IPS-NIHi11 (cell line): ENCODE measurements around the gene PANK4.
A peak's percentile ranks its signal among the peaks of the same experiment; 100 is the strongest.
"Not testable (repeated sequence)": the region's sequence is repeated elsewhere in the genome, so short reads cannot be mapped to it uniquely, and the experiment has no call there.

Source experiments
- DNase-seq: peaks from one replicate; pipeline ENCODE4 v3.0.0; 2012; ENCODE audit warnings: mixed read lengths, low spot score

The PANK4 gene

DNA sequence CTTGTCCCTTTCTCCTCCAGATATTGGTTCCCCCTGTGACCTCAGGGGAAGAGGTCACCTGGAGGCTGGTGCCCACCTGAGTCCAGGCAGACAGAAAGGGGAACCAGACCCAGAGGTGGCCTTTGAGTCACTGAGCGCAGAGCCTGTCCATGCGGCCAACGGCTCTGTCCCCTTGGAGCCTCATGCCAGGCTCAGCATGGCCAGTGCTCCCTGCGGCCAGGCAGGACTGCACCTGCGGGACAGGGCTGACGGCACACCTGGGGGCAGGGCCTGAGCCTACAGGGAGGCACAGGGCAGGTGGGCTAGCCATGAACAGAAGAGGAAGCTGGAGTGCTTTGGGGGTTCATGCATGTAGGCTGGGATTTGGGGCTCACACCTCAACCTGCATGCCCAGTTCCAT, 32.5 kb upstream of the PANK4 start:
- no peak for DNase-seq

- no peak for DNase-seq
Measured at GRCh38 chr1:2558420-2558819, 32.0 kb upstream of the PANK4 start.

GRCh38 chr1:2557482-2558400, 31.3 kb upstream of the PANK4 start:
- no peak for DNase-seq

GRCh38 chr1:2556678-2557481, 30.5 kb upstream of the PANK4 start:
- no peak for DNase-seq

DNA sequence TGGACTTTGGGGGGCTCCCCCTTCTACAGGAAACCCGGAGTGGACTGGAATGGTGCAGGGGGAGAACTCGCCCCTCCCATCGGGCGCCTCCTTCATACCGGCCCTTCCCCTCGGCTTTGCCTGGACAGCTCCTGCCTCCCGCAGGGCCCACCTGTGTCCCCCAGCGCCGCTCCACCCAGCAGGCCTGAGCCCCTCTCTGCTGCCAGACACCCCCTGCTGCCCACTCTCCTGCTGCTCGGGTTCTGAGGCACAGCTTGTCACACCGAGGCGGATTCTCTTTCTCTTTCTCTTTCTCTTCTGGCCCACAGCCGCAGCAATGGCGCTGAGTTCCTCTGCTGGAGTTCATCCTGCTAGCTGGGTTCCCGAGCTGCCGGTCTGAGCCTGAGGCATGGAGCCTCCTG, 29.9 kb upstream of the PANK4 start, which contains the start of gene TNFRSF14:
Gene TNFRSF14 (plus strand): TSS at position 95 of the 401 bp plus-strand sequence. CDS start 294 bp downstream, at position 389.
- peak; percentile 61 for DNase-seq

DNA sequence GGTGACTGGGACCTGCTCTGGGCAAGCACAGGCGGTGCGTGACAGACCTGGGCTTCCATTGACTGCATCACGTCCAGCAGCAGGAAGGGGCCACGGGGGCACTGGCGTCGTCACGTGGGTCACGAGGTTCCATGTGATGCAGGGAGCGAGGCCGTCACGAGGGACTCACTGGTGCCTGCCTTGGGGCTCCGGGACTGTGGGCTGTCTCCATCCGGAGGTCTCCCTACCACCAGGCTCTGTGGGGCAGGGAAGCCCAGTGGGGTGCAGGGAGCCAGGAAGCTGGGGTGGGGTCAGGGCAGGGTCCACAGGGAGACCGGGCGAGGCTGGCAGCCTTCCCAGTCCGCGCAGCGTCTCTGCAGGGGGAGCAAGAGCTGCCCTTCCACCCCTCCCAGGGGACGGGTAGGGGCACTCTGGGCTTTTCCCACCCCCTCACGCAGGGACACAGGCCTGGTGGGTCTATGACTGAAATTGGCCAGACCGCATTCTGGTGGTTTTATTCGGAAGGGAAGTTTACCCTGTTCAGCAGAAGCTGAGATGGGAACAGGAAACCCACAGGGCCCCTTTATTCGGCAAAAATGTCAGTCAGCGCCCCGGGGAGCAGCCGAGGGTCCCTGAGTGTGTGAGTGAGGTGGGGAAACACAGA, 29.4 kb upstream of the PANK4 start:
- no peak for DNase-seq

DNA sequence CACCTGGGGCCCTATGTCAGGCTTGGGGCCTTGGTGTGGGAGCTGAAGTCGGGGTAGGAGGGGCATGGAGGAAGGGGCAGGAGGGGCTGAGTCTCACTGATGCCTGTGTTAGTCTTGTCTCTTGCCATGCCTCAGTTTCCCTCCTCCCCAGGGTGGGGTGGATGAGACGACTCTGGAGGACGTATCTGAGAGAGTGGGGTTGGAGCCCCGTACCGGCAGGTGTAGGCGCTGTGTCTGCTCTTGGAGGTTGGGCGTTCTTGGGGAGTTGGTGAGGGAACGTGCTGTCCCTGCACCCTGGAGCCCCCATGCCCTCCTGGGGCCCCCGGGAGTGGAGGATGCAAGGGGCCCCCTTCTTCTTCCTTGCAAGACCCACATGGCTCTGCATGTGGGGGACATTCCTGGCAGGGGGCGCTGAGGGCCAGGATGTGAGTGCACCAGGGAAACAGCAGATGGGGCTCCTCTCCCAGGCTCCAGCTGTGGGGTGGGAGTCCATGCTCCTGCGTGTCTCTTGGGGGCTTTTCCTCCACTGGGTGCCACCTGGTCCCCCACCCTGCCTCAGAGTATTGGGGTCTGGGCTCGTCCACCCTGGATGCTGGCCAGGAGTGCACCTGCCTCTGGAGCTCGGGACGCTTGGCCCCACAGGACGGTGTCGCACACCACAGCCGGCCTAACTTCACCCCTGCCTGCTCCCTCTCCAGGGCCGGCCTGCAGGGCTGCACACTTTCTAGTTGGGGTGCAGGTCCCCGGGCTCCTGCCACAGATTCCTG, 28.4 kb upstream of the PANK4 start:
- no peak for DNase-seq

- no peak for DNase-seq
Measured at GRCh38 chr1:2553871-2554620, 27.6 kb upstream of the PANK4 start.

DNA sequence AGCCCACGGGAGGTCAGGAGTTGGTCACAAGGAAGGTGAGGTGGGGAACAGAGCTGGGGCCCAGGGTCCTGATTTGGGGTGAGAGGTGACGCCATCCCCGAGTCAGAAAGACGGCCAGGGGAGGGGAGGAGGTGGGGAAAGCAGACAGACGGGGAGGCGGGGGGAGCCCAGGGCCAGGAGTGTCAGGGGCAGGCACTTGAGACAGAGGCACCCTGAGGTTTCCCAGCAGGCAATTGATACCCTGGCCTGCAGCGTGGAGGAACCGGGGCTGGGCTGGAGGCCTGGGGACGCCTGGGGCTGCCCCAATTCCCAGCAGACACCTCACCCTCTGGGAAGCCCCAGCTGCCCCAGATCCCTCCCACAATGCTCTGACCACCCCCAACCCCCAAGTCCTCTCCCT, 26.7 kb upstream of the PANK4 start:
- DNase-seq: not testable (repeated sequence)

GRCh38 chr1:2552189-2552588, 25.8 kb upstream of the PANK4 start:
- DNase-seq: no peak

DNA sequence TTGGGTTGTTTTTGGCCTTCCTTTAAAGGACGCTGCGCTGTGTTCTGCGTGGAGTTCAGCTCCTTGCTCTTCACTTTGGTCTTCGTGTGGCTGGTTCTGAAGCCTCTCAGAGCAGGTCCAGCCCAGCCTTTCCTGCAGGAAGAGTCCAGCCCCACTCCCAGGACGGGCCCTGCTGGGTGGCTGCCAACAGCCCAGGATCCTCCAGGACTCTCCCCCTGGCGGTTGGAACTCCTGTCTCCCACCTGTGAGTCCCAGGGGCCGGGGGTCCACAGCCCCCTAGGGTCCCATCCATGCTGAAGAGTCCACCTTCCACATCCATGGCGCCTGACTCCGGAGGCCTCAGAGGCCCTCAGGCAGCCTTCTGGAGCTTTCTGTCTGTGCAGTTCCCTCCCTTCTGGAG, 25.1 kb upstream of the PANK4 start:
- DNase-seq: not testable (repeated sequence)

- not testable (repeated sequence) for DNase-seq
Measured at GRCh38 chr1:2550309-2550861, 24.0 kb upstream of the PANK4 start.

DNA sequence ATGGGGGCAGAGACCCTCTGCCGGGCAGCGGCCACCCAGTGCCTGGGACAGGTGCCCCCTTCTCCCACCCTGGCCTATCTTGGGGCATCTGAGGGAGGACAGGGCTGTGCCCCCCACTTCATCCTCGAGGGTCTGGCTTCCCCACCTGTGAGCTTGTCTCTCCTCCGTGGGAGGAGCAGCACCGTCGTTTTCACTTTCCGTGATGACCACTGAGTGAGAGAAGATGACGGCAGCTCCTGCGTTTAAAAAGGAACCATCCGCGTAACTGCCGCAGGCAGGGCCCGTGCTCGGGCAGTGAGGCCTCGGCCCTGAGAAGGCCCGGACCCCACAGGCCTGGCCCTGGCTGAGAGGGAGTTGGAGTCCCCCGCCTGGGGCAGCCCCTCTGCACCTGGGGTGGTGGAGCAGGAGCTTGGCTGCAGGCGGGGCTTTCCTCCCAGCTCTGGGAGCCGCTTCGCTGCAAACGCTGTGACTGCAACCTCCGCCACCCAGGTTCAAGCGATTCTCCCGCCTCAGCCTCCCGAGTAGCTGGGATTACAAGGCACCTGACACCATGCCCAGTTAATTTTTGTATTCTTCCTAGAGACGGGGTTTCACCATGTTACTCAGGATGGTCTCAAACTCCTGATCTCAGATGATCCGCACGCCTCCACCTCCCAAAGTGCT, 23.1 kb upstream of the PANK4 start:
- not testable (repeated sequence) for DNase-seq

DNA sequence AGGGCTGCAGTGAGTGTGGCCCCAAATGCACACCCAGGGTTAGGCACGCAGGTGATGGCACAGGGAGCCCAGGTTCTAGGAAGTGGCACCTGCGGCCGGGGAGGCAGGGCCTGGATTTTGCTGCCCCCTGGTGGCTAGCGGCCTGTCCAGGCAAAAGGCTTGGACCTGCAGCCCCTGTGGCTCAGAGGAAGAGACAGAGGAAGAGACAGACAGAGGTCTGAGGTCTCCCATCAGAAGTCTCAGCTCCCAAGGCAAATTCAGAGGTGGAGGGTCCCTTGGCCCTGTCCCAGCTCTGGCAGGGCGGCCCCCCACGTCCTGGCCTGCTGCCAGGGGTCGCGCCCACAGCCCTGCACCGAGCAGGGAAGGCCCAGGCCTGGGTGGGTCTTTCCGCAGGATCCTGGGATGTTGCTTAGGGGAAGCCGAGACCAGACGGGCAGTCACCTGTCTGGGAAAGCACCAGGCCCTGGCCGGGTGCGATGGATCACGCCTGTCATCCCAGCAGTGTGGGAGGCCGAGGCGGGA, 21.7 kb upstream of the PANK4 start:
- peak; percentile 85 for DNase-seq

DNA sequence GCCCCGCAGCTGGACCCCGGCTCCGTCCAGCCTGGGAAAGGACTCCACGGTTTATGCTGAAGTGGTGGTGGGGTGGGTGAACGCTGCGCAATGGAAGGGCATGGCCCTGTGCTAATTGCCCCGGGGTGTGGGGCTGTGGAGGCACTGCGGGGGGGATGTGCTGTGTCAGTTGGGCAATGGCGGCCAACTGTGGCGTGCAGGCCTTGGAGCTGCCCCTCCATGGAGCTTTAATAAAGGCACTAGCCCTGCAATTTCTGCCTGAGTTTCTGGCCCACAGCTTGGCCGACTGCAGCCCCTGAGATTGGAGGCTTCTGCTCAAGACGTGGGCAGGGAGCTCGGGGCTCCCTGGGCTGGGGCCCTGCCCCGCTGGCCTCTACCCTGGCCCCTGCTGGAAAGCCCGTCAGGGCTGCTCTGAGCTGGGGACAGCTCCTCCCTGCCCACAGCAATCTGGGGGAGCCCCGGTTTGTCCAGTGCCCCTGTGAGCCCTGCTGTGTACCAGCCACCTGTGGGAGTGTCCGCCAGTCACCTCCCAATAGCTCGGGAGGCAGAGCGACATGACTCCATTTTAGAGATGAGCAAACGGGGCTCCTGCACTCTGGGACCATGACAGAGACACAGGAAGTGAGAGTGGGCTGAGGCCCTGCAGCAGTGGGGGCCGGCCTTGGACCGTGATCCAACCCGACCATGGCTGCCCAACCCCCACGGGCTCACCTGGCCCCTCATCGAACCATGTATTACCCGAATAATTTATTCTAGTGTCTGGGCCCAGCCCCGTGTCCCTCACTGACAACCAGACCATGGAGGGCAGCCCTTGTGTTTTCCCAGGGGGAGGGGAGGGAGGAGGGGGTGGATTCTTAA, 21.0 kb upstream of the PANK4 start:
- no peak for DNase-seq

GRCh38 chr1:2546515-2547209, 20.3 kb upstream of the PANK4 start:
- peak; percentile 87 for DNase-seq

DNA sequence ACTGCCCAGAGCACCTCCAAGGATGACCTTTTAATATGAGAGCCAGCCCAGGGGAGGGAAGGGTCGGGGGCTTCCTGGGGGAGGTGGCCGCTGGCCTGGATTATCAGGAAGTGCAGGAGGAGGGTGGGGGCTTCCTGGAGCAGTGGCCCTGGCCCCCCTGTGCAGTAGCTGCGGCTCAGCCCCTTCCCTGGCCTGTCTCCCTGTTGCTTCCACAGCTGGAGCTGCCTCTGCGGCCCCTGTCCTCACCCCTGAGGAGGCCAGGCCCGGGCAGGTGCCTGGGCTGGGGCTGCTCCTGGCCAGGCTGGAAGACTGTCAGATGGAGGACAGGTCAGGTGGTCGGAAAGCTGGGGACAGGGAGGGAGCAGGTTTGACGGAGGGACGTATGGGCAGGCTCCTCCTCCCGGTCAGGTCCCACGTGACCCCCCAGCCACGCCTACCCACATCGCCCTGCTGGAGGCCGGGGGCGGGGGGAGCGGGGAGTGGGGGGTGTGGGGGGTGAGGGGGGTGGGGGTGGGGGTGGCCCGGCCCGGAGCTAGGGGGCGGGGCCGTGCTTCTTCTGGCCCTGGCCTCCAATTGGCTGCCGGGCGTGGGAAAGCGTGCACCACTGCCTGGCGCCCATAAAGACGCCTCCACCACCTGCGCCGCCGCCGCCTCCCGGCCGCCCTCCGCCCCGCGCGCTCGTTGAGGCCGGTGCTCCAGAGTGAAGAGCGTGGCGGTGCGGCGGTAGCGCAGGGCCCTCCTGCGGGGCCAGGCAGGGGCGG, 19.5 kb upstream of the PANK4 start:
- DNase-seq: peak; percentile 92
